DOHH2 (cell line): ENCODE data around the gene RNF26.

Source experiments
- CTCF ChIP-seq: fragments of 200-600 bp; sonication (generic); IDR thresholded peaks from one replicate; pipeline ENCODE4 v1.5.1; 2014; ENCODE audit warnings: antibody characterized with exemption, mild to moderate bottlenecking, low read depth, low read length; ENCODE audit not compliant: poor library complexity, severe bottlenecking
- EZH2phosphoT487 ChIP-seq: fragments of 200-600 bp; sonication (generic); IDR thresholded peaks from 2 replicates; pipeline ENCODE4 v1.6.1; 2017; ENCODE audit warnings: borderline replicate concordance, mild to moderate bottlenecking, antibody characterized with exemption, low read length, moderate library complexity, mixed read lengths

GRCh38 chr11:119374632-119375336, 40.5 kb downstream of the RNF26 start:
- no peak for TF ChIP-seq CTCF
- no peak for TF ChIP-seq EZH2phosphoT487
